Measurements from ENCODE around the gene DPP10. TPM values are rescaled to one million over a fixed set of nuclear protein-coding genes. Genes with fewer than 3 reads are reported as not detected.

DPP10 gene
- total RNA-seq, 1 donor from 2014 or later, result 6.5 TPM

- Histone ChIP-seq H3F3A (ENCODE audit: low read depth) (no peaks in the 10 kb centered on the region), H4K20me1 (ENCODE audit: low read depth) (no peaks in the 10 kb centered on the region), H2AFZ (replicated peaks) (no peak overlapping the region), H3K9ac (no peak overlapping the region), H3K9me3 (ENCODE audit: low read depth) (no peaks in the 10 kb centered on the region), H3K27me3 (no peaks in the 10 kb centered on the region), H3K27ac (no peak overlapping the region), H3K4me3 (no peak overlapping the region), H3K4me1 (no peaks in the 10 kb centered on the region), H3K36me3 (no peaks in the 10 kb centered on the region), H3K4me2 (no peak overlapping the region), H3K79me2 (ENCODE audit: low read depth) (no peaks in the 10 kb centered on the region)
- H3K4me1 Mint-ChIP-seq, result peaks cover 18% of the 10 kb centered on the region
- H3K9me3 Mint-ChIP-seq, result no peaks in the 10 kb centered on the region
- H3K27me3 Mint-ChIP-seq (ENCODE audit: insufficient read depth, low read depth), result no peaks in the 10 kb centered on the region
- DNase-seq (ENCODE audit: low spot score), result no peak
- no peaks in the 10 kb centered on the region for H3K36me3 Mint-ChIP-seq
- no peak overlapping the region for H3K4me3 Mint-ChIP-seq
- no peak overlapping the region for H3K27ac Mint-ChIP-seq
- TF ChIP-seq EZH2 (IDR thresholded peaks at IDR 0.05), result no peak
- TF ChIP-seq EZH2phosphoT487 (IDR thresholded peaks at IDR 0.05), result no peak
- TF ChIP-seq CTCF (IDR thresholded peaks at IDR 0.05), result no peak
Measured at GRCh38 chr2:115542331-115542730, 1099.9 kb downstream of the DPP10 start.

GRCh38 chr2:115543024-115543423 lies 1100.6 kb downstream of the DPP10 start:
- H3K79me2 ChIP-seq (ENCODE audit: low read depth), result no peaks in the 10 kb centered on the region
- DNase-seq (ENCODE audit: low spot score), result no peak
- TF ChIP-seq CTCF (IDR thresholded peaks at IDR 0.05) (no peak), EZH2 (IDR thresholded peaks at IDR 0.05) (no peak), EZH2phosphoT487 (IDR thresholded peaks at IDR 0.05) (no peak)
- no peak overlapping the region for H3K27ac ChIP-seq
- Mint-ChIP-seq H3K4me1 (peaks cover 18% of the 10 kb centered on the region), H3K27ac (no peak overlapping the region), H3K4me3 (no peak overlapping the region), H3K9me3 (no peaks in the 10 kb centered on the region), H3K27me3 (ENCODE audit: insufficient read depth, low read depth) (no peaks in the 10 kb centered on the region), H3K36me3 (no peaks in the 10 kb centered on the region)
- no peak overlapping the region for H3K9ac ChIP-seq
- no peaks in the 10 kb centered on the region for H3K36me3 ChIP-seq
- no peaks in the 10 kb centered on the region for H3K9me3 ChIP-seq (ENCODE audit: low read depth)
- H3K4me3 ChIP-seq, result no peak overlapping the region
- H2AFZ ChIP-seq (replicated peaks), result no peak overlapping the region
- no peaks in the 10 kb centered on the region for H3K27me3 ChIP-seq
- H3F3A ChIP-seq (ENCODE audit: low read depth), result no peaks in the 10 kb centered on the region
- H4K20me1 ChIP-seq (ENCODE audit: low read depth), result no peaks in the 10 kb centered on the region
- no peaks in the 10 kb centered on the region for H3K4me1 ChIP-seq
- H3K4me2 ChIP-seq, result no peak overlapping the region

DNA sequence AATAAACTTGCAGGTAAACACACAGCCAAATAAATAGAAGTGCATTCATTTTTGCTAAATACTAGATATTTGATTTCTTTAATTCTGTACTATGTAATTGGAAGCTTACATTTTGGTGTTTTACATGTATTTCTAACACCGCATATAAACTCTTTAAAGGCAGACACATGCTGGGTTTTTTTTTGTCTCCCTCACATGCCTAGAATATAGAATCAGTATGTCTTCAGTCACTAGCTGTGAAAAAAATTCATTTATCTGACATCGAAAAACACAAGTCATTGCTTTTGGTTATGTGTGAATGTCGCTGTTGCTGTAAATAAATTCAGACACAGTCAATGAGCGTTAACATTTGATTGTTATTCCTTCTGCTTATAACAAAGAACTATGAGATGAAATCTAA lies 1101.0 kb downstream of the DPP10 start:
- Histone ChIP-seq H3K4me1 (no peaks in the 10 kb centered on the region), H3K36me3 (no peaks in the 10 kb centered on the region), H3K27ac (no peak overlapping the region), H3K4me2 (no peak overlapping the region), H3K27me3 (no peaks in the 10 kb centered on the region), H4K20me1 (ENCODE audit: low read depth) (no peaks in the 10 kb centered on the region), H3K4me3 (no peak overlapping the region), H3F3A (ENCODE audit: low read depth) (no peaks in the 10 kb centered on the region), H3K9me3 (ENCODE audit: low read depth) (no peaks in the 10 kb centered on the region), H3K9ac (no peak overlapping the region), H3K79me2 (ENCODE audit: low read depth) (no peaks in the 10 kb centered on the region), H2AFZ (replicated peaks) (no peak overlapping the region)
- peak overlapping the region; percentile 46 for H3K27ac Mint-ChIP-seq
- no peak for DNase-seq (ENCODE audit: low spot score)
- no peak overlapping the region for H3K4me3 Mint-ChIP-seq
- H3K9me3 Mint-ChIP-seq, result no peaks in the 10 kb centered on the region
- no peak for TF ChIP-seq EZH2 (IDR thresholded peaks at IDR 0.05)
- no peak for TF ChIP-seq EZH2phosphoT487 (IDR thresholded peaks at IDR 0.05)
- no peak for TF ChIP-seq CTCF (IDR thresholded peaks at IDR 0.05)
- peaks cover 18% of the 10 kb centered on the region for H3K4me1 Mint-ChIP-seq
- H3K27me3 Mint-ChIP-seq (ENCODE audit: insufficient read depth, low read depth), result no peaks in the 10 kb centered on the region
- no peaks in the 10 kb centered on the region for H3K36me3 Mint-ChIP-seq

Measured in neural progenitor cell (in vitro differentiated cells).